Astrocyte of the cerebellum (primary cell): ENCODE measurements around the gene E2F3.
"Not testable (repeated sequence)": the region's sequence is repeated elsewhere in the genome, so short reads cannot be mapped to it uniquely, and the experiment has no call there.

ENCODE experiments used
- DNase-seq: peaks from one replicate; pipeline ENCODE4 v3.0.0-alpha.2; 2011; ENCODE audit warnings: low read depth
- H3K4me3 ChIP-seq: 2 replicates; pipeline ENCODE4 v1.5.1; 2011; ENCODE audit warnings: mild to moderate bottlenecking, low read depth, low read length, moderate library complexity
- in situ Hi-C: cut with HindIII; loops from 2 replicates; pipeline ENCODE4 v1.10.0; 2017; ENCODE audit warnings: low sequenced_read_pairs
- TF ChIP-seq, protein P1 (sequence below): IDR thresholded peaks from 2 replicates; pipeline ENCODE4 v1.5.1; 2012; ENCODE audit warnings: low read length, low read depth, moderate library complexity, mild to moderate bottlenecking; ENCODE audit errors: missing control alignments

E2F3 gene

DNA sequence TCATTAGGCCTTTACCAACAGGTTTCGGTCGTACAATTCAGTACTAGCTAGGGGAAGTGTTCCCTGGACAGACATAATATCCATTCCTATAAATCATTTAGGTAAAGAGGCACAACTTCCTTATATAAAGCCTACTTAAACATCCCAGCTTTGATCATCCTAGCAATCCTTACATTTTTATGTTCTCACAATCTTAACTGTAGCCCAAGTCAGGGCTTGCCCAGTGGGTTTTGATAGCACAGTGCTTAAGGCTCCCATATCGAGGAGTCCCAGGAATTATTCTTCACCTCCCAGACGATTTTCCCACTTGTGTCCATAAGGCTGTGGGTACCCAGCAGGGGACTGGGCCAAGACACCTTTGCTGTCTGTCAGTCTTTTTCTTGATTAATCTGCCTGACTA, 63.2 kb downstream of the E2F3 start:
- TF ChIP-seq, protein P1, sequence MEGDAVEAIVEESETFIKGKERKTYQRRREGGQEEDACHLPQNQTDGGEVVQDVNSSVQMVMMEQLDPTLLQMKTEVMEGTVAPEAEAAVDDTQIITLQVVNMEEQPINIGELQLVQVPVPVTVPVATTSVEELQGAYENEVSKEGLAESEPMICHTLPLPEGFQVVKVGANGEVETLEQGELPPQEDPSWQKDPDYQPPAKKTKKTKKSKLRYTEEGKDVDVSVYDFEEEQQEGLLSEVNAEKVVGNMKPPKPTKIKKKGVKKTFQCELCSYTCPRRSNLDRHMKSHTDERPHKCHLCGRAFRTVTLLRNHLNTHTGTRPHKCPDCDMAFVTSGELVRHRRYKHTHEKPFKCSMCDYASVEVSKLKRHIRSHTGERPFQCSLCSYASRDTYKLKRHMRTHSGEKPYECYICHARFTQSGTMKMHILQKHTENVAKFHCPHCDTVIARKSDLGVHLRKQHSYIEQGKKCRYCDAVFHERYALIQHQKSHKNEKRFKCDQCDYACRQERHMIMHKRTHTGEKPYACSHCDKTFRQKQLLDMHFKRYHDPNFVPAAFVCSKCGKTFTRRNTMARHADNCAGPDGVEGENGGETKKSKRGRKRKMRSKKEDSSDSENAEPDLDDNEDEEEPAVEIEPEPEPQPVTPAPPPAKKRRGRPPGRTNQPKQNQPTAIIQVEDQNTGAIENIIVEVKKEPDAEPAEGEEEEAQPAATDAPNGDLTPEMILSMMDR = no peak
- in situ Hi-C loops = no loop called here

DNA sequence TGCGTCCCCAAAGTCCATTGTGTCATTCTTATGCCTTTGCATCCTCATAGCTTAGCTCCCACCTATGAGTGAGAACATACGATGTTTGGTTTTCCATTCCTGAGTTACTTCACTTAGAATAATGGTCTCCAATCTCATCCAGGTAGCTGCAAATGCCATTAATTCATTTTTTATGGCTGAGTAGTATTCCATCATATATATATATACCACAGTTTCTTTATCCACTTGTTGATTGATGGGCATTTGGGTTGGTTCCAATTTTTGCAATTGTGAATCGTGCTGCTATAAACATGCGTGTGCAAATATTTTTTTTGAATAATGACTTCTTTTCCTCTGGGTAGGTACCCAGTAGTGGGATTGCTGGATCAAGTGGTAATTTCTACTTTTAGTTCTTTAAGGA, 63.9 kb downstream of the E2F3 start:
- DNase-seq, H3K4me3 ChIP-seq, in situ Hi-C loops: not testable (repeated sequence)

More for the DNA sequence above, 63.2 kb downstream of the E2F3 start:
- DNase-seq = no peak
- no peak overlapping the region for H3K4me3 ChIP-seq

DNA sequence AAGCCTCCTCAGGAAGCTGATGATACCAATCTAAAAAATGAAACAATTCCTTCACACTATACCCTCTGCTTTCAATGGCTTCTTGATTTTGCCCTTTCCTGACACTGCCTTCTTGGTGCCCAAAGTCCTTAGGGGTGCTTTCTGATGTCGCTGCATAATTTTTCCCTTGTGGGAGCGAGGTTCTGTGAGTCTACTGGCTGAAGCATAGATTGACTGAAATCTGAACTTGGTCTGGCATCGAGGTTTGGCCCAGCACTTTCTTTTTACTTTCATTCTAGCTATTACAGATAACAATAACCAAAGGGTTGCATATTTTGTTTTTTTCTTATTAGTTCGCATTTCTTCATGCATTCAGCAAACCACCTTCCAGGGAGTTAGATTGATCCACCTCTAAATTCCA, 65.8 kb downstream of the E2F3 start:
- TF ChIP-seq, protein P1 = no peak
- no peak overlapping the region for H3K4me3 ChIP-seq
- in situ Hi-C loops = no loop called here
- no peak for DNase-seq

DNA sequence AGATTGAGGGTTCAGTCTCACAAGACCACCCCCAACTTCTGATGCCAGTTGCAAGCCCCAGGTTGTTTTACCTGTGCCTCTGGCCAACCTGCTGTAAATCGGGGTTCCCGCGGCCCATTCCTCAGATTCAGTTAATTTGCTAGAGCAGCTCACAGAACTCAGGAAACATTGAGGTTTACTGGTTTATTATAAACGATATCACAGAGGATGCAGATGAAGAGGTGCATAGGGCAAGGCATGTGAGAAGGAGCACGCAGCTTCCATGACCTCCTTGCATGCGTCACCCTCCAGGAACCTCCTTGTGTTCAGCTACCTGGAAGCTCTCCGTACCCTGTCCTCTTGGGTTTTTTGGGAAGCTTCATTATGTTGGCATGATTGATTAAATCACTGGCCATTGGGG, 66.5 kb downstream of the E2F3 start:
- in situ Hi-C loops = no loop called here
- TF ChIP-seq, protein P1 = no peak
- no peak for DNase-seq

DNA sequence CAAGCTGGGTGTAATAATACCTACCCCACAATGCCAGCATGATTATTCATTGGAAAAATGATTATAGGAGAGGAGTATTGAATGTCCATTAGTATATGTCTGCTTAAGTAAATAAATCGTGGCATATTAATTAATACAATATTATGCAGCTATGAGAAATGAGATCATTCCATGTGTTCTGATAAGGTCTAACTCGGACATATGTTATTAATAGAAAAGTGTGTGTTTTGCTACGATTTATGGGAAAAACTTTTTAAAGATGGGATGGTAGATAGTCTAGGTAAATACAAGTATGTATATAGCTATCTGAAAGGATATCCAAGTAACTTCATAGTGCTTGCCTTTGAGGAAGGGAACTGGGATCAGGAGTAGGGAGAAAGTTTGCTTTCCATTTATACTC, 71.1 kb downstream of the E2F3 start:
- H3K4me3 ChIP-seq = no peak overlapping the region
- TF ChIP-seq, protein P1 = no peak
- DNase-seq = no peak
- in situ Hi-C loops = no loop called here

More for the DNA sequence above, 66.5 kb downstream of the E2F3 start:
- no peak overlapping the region for H3K4me3 ChIP-seq

DNA sequence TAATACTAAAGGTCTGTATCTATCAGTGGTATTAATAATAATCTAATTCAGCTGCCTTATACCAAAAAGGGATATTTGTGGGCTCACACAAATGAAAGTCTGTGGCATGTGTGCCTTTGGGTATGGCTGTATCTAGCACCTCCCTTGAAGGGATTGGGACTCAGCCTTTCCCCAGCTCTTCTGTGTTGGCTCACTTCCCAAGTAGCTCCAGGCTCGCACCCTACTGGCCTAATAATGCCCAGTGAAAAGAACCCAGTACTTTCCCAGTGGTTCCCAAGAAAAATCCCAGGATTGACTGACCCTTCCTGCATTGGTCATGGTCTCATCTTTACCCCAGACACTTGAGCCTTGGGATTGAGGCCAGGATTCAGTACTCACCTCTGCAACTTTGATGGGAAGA, 71.8 kb downstream of the E2F3 start:
- TF ChIP-seq, protein P1 = no peak
- H3K4me3 ChIP-seq = no peak overlapping the region
- in situ Hi-C loops = no loop called here
- no peak for DNase-seq

DNA sequence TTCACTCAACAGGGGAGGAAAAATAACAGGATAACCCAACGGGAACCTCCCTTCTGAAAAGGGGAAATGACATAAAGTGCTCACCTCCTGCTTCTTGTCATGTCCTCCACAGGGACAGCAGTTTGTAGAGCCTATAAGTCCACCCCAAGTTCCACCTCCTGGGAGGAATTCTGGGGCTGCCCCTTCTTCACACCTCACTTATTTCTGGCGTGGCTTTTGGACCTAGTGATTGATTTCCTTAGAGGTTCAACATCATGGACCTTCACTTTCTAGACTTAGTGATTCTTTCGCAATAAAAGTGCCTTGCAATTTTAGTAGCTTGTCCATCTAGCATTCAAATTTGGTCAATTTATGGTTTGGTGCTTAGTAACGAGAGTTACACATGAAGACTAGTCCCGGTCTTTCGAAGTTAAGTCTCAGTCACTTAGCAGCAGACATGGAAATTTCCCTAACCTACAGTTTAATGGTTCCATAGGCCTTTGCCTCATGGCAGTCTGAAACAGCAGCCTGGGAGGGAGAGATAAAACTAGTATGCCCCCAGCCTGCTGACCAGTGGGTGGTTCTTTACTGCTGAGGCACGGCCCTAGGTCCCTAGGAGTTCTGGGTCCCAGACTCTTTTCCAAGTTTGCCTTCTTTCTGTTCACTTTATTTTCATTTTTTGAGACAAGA, 73.3 kb downstream of the E2F3 start:
- no peak overlapping the region for H3K4me3 ChIP-seq
- TF ChIP-seq, protein P1 = no peak
- DNase-seq = no peak
- in situ Hi-C loops = no loop called here
